KBM-7 (cell line): ENCODE data around the gene NPIPA1.
"Not testable (repeated sequence)": the region's sequence is repeated elsewhere in the genome, so short reads cannot be mapped to it uniquely, and the experiment has no call there.

ENCODE experiments used
- DNase-seq: peaks from one replicate; pipeline ENCODE4 v3.0.0-alpha.2; 2015
- in situ Hi-C: fragments of 300-500 bp; cut with MboI; formaldehyde crosslinking; loops from 2 replicates; pipeline ENCODE4 v1.14.3; 2020; ENCODE audit warnings: low sequenced_read_pairs, low pct_unique_long_range_greater_than_20kb, mixed read lengths

The NPIPA1 gene

GRCh38 chr16:14974331-14974655, 37.0 kb downstream of the NPIPA1 start:
- in situ Hi-C loops: not testable (repeated sequence)
- peak; percentile 35 for DNase-seq

- DNase-seq: peak; percentile 88
- in situ Hi-C loops: not testable (repeated sequence)
Measured at GRCh38 chr16:14974656-14975417, 37.6 kb downstream of the NPIPA1 start, which contains the start of gene PDXDC1. PDXDC1 (plus strand) TSS chr16:14975026; CDS start chr16:14975200, 174 bp downstream.

GRCh38 chr16:14975418-14976194, 38.4 kb downstream of the NPIPA1 start:
- peak; percentile 8 for DNase-seq
- in situ Hi-C loops: not testable (repeated sequence)

- DNase-seq, in situ Hi-C loops: not testable (repeated sequence)
Measured at GRCh38 chr16:14976971-14977736, 39.9 kb downstream of the NPIPA1 start.

- in situ Hi-C loops, DNase-seq: not testable (repeated sequence)
Measured at GRCh38 chr16:14978281-14978680, 41.0 kb downstream of the NPIPA1 start.

GRCh38 chr16:14978908-14979307, 41.7 kb downstream of the NPIPA1 start:
- DNase-seq, in situ Hi-C loops: not testable (repeated sequence)

- DNase-seq, in situ Hi-C loops: not testable (repeated sequence)
Measured at GRCh38 chr16:14981234-14981633, 44.0 kb downstream of the NPIPA1 start.

GRCh38 chr16:14982521-14982920, 45.3 kb downstream of the NPIPA1 start:
- DNase-seq, in situ Hi-C loops: not testable (repeated sequence)

GRCh38 chr16:14988092-14988491, 50.8 kb downstream of the NPIPA1 start:
- DNase-seq: not testable (repeated sequence)

GRCh38 chr16:14988661-14989191, 51.5 kb downstream of the NPIPA1 start:
- DNase-seq, in situ Hi-C loops: not testable (repeated sequence)

More at GRCh38 chr16:14988092-14988491, 50.8 kb downstream of the NPIPA1 start:
- in situ Hi-C loops: not testable (repeated sequence)

GRCh38 chr16:14989291-14990281, 52.3 kb downstream of the NPIPA1 start:
- DNase-seq, in situ Hi-C loops: not testable (repeated sequence)

GRCh38 chr16:14993277-14994151, 56.3 kb downstream of the NPIPA1 start:
- DNase-seq, in situ Hi-C loops: not testable (repeated sequence)

- DNase-seq, in situ Hi-C loops: not testable (repeated sequence)
Measured at GRCh38 chr16:14996702-14997101, 59.5 kb downstream of the NPIPA1 start.

GRCh38 chr16:14998300-14998699, 61.1 kb downstream of the NPIPA1 start:
- DNase-seq, in situ Hi-C loops: not testable (repeated sequence)

- DNase-seq, in situ Hi-C loops: not testable (repeated sequence)
Measured at GRCh38 chr16:14999845-15000244, 62.6 kb downstream of the NPIPA1 start.
